GM11168 (cell line): ENCODE data around the gene ZNF488.
"Not testable (repeated sequence)": the region's sequence is repeated elsewhere in the genome, so short reads cannot be mapped to it uniquely, and the experiment has no call there.

Source experiments
- in situ Hi-C: fragments of 300-500 bp; cut with MboI; formaldehyde crosslinking; loops from one replicate; pipeline ENCODE4 v1.12.0; 2022; ENCODE audit warnings: low sequenced_read_pairs; ENCODE audit not compliant: unreplicated experiment

Gene ZNF488, protein sequence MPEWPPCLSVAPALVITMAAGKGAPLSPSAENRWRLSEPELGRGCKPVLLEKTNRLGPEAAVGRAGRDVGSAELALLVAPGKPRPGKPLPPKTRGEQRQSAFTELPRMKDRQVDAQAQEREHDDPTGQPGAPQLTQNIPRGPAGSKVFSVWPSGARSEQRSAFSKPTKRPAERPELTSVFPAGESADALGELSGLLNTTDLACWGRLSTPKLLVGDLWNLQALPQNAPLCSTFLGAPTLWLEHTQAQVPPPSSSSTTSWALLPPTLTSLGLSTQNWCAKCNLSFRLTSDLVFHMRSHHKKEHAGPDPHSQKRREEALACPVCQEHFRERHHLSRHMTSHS

DNA sequence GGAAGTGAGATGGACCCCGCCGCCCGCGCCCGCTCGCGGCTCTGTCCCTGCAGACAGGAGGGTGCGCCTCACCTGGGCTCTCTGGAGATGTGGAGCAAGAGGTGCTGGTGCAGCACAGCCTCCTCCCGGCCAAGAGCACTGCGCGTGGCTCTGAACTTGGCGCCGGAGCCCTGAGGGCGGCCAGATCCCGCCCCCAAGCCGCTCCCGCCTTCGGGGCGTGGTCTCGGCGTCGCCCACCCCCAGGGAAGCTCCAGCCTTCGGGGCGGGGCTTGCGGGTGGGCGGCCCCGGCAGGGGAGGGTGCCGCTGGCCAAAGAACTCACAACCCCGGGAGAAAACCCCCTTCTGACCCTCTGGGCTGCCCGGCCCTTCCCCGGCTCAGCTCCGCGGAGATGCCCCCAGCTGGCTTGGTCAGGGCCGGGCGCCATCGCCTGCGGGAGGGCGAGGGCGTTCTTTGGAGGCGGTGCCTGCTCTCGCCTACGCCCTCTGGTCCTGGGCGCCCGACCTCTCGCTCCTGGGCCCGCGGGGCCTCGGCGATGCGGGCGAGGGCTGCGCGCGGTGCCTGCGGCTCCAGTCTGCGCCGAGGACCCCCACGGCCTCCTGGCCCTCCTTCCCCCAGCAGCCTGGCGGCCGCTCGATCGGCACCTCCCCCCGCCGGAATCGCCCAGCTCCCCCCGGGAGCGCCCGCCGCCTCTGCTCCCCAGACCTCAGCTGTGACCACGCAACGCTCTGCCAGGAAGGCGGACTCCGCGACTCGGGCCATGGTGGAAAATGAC lies at the start of gene ZNF488:
TSS of gene ZNF488 (minus strand) at position 146 of the 774 bp plus-strand sequence. CDS start 15,464 bp downstream, outside the sequence.
- in situ Hi-C loops, result loop anchor here (5.0 kb wide), 2 partner anchors 1102 to 1277 kb away; no protein-coding TSS in a partner anchor

DNA sequence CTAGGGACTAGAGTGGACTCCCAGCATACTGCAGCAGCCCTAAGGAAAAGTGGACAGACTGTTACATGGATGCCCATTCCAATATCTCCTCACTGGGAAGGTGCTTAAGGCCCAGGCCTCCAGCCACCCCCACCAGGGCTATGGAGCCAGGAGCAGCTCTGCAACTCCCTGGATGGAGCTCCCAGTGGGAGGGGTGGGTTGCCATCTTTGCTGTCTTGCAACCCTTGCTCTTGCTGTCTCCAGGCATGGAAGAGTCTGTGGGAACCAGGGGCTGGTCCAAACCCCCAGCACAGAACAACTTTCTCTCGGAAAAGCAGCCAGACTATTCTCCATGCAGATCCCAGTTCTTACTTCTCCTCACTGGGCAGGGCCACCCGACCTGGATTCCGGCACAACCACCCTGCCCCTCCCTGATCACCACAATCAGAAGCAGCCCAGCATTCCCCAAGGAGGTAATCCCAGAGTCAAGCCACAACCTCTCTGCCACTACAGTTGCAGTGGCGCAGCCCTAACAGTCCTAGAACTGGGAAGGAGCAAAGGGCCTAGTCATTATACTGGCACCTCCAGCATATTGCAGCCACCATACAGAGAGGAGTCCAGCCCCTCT lies 41.8 kb upstream of the ZNF488 start:
- in situ Hi-C loops, result no loop called here

DNA sequence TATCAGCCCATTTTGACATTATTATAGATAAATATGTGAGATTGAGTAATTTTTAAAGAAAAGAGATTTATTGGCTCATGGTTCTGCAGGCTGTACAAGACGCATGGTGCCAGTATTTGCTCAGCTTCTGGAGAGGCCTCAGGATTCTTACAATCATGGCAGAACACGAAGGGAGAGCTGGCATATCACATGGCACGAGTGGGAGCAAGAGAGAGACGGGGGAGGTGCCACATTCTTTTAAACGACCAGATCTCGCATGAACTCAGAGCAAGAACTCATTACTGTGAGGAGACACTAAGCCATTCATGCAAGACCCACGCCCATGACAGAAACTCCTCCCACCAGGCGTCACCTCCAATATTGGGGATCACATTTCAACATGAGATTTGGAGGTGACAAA lies 40.1 kb upstream of the ZNF488 start:
- in situ Hi-C loops, result no loop called here

DNA sequence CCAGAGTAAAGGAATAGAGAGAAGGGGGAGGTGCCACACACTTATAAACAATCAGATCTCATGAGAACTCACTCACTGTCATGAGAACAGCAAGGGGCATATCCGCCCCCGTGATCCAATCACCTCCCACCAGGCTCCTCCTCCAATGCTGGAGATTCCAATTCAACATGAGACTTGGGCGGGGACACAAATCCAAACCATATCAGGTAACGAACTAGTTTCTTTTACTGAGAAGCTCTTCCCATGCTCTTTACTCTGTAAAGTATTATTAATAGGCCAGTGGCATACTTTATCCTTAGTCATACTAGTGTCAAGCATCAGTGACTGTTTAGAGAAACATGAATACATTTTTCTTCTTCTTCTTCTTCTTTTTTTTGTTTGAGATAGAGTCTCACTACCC lies 39.4 kb upstream of the ZNF488 start:
- in situ Hi-C loops, result no loop called here

DNA sequence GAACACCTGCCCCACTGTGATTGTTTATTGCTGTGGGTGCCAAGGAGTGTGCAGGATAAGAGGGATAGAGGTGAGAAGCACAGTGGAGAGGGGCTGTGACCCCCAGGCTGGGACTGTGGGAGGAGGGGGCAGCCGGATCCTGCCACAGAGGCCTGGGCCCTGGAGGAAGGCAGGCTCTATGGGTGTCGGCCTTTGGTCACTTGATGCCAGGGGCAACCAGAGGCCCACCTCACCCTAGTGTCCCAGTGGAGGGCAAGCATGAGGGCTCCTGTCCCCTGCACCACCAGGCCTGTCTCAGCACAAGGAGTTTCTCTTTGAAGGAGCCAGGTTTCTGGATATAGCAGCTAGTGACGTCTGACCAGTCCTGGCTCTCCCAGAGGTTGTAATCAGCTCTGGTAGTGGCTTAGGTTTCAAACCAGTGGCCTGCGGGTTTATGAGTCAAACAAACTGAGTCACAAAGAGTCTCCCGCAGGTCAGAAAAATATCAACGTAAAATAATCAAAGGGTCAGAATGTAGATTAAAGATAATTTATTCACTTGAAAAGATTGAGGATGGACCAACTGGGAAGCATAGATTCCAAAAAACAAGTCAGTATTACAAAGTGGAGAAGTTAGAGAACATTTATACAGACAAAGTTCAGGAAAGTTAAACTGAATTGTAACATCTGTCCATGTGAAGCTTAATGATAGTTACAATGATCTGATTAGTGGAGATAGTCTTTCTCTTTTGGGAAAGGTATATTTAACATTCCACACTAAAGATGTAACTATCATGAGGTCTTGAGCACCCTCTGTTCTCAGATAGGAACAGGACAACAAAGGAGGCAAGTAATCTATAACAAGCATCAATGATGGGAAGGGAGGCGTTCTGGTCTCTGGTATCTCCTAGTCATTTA lies 37.2 kb upstream of the ZNF488 start:
- in situ Hi-C loops, result no loop called here

DNA sequence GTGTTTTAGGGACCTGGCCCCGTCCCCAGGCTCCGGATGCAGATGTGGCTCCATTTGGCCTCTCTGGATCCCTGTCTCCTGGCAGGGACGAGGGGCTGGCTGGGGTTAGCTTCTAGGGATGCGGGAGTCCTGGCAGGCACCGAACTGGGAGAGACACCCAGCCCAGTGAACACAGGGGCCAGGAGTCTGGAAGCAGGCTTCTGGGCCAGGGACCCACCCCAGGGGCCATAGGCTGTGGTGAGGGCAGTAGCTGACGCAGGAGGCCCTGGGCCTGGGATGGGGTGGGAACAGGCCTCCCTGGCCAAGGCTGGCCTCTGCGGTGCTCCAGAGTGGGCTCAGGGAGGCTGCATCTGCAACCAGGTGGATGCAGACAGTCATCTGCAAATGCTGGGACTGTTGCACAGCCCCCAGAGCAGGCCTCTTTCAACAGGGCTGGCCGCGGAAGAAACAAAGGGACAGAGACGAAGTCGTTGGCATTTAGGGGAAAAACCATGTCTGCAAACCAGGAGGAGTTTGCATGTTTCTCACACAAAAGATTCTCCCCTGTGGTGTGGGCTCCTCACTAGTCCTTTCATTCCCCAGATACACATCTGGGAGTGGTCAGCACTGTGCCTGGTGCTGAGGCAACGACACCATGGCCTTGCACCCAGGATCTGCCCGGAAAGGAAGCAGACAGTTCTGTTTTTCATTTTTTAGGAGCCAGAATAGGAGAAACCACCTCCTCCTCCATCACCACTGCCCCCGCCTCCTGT lies 36.4 kb upstream of the ZNF488 start:
- in situ Hi-C loops, result no loop called here

DNA sequence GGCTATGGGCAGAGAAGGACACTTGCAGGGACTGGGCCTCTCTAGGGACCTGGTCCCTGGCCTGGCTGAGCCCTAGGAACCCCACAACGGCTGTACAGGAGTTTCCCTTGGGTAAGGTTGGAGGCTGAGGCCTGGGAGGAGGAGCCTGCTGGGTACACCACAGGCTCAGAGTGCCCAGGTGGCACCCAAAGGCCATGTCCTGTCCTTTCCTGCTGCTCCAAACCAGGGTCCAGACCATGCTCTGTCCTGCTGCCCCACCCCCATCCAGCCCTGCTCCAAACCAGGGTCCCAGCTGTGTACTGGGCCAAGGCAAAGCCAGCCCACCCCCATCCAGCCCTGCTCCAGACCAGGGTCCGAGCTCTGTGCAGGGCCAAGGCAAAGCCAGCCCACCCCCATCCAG lies 35.3 kb upstream of the ZNF488 start:
- in situ Hi-C loops, result no loop called here

DNA sequence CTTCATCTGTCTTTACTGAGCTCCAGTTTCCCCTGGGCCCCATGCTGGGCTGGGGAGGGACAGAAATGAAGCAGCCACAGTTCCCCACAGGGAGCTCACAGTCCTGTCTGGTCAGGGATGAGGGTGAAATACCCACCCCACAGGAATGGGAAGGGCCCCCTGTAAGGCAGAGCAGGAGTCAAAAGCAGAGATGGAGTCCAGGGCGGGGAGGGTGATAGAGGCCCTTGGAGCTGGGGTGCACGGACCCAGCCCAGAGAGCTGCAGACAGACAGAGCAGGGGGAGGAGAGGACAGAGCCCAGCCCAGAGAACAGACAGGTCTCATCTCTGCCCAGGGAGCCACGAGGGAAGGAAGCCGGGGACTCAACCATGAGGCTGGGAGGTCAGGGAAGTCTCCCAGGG lies 34.9 kb upstream of the ZNF488 start:
- in situ Hi-C loops, result no loop called here

DNA sequence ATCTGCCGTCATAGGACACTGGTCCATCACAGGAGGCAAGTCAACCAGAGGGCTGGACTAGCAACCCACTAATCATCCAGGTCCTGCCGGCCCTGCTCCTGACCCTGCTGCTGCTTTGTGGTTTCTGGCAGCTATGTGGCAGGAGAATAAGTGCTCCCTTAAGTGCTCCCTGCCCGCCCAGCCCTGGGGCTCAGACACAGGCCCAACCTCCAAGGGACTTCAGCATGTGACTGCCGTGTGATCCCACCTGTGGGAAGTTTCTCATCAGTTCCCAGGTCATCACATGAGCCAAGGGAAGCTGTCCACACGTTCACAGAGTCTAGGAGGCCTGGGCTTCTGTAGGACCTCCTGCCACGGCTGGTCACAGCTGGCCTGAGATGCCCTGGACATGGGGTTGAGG lies 34.2 kb upstream of the ZNF488 start:
- in situ Hi-C loops, result no loop called here

DNA sequence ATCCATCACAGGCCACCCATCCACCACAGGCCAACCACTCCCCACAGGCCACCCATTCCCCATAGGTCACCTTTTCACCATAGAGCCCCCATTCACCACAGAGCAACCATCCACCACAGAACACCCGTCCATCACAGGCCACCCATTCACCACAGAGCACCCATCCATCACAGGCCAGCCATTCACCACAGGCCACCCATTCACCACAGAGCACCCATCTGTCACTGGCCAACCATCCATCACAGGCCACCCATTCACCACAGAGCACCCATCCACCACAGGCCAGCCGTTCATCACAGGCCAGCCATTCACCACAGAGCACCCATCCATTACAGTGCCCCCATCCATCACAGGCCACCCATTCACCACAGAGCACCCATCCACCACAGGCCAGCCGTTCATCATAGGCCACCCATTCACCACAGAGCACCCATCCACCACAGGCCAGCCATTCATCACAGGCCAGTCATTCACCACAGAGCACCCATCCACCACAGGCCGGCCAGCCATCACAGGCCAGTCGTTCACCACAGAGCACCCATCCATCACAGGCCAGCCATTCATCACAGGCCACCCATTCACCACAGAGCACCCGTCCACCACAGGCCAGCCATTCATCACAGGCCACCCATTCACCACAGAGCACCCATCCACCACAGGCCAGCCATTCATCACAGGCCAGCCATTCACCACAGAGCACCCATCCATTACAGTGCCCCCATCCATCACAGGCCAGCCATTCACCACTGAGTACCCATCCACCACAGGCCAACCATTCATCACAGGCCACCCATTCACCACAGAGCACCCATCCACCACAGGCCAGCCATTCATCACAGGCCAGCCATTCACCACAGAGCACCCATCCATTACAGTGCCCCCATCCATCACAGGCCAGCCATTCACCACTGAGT lies 32.5 kb upstream of the ZNF488 start:
- in situ Hi-C loops, result not testable (repeated sequence)

DNA sequence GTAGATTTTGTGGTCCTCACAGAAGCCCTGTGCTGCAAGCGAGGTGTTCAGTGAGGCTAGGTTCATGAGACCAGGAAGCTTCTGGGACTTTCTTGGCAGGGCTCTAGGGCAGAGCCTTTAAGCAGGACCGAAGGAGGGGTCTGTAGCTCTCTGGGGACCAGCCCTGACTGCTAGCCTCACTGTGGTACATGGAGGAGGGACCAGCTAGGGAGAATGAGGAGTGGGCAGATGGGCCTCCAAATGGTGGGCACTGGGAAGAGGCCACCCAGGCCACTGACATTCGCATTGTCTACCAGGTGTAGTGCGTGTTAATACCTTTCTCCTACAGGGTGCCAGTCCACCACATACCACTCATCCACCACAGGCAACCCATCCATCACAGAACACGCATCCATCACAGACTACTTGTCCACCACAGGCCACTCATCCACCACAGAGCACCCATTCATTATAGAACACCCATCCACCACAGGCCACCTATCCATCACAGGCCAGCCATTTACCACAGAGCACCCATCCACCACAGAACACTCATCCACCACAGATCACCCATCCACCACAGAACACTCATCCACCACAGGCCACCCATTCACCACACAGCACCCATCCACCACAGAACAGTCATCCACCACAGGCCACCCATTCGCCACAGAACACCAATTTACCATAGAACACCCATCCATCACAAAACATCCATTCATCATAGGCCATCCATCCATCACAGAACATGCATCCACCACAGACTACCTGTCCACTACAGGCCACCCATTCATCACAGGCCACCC lies 31.6 kb upstream of the ZNF488 start:
- in situ Hi-C loops, result no loop called here

DNA sequence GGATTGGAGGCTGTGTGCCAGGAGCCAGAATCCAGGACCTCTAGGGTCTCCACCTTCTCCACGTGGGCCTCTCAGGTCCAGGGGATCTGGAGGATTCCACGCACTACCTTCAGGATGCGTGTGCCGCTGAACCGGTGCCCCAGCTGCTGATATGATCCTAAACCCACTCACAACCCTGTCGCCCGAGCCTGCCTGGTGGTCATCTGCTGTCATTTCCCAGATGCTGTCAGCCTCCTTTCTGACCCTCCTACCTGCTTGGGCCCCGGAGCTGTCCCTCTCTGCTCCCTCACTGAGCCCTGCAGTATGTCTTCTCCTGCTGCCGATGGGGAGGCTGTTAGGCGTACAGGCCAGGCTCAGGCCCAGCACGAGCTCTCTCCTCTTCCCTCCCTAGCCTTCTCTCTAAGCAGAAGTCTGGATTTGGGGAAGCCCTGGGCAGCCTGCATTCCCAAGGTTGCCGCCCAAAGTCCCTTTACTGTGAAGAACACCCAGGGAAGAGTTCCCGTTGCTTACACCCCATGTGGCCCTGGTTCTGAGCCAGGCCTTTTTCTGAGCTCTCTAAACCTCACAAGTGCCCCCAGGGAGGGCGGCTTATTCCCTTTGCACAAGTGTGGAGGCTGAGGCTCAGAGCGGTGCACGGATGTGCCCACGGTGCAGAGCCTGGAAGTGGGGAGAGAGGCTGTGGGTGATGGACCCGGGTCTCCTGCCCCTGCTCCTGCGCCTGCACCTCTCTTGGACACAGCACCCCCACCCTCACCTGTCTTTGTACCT lies 30.8 kb upstream of the ZNF488 start:
- in situ Hi-C loops, result no loop called here

DNA sequence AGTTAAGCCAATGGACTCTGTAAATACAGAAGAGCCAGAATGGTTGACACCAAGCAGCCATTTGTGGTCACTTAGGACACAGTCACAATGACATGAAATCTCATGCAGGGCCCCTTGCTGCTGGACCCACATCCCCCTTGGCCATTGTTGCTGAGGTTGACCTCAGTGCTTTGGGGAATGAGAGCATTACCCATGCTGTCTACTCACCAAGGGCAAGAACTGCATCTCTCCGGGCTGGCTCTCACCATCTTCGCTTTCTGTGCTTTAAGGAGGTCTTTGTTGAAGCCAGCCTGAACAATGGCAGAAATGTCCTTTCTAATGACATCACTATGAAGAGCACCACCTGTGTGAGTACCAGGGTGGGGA lies 30.1 kb upstream of the ZNF488 start:
- in situ Hi-C loops, result no loop called here

DNA sequence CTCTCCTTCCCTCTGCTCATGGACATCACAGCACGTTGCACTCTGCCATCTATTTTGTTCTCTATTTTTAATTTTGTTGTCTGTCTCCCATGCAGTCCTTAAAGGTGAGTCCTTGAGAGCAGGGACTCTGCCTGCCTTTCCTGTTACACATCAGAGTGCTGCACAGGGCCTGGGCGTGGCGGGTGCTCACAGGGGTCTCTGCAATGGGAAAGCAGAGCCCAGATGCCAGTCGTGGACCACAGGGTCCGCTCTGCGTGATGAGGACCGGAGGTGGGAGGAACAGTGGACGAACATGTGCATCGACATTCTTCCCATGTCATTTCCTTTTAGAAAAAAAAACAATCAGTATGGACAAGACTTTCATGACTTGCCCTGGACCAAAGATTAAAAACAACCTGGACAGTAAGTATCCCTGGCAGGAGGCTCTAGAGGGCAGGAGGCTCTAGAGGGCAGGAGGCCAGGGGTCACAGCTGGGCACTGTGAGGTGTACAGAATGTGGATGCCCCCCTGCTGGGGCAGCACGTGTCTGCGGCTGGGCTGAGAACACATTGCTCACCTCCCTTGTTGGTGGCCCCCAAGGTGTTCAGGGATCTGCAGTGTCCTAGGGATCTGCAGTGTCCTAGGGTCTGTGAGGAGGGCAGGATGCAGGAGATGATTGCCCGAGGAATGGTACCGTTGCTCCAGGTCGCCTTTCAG lies 29.6 kb upstream of the ZNF488 start:
- in situ Hi-C loops, result no loop called here

DNA sequence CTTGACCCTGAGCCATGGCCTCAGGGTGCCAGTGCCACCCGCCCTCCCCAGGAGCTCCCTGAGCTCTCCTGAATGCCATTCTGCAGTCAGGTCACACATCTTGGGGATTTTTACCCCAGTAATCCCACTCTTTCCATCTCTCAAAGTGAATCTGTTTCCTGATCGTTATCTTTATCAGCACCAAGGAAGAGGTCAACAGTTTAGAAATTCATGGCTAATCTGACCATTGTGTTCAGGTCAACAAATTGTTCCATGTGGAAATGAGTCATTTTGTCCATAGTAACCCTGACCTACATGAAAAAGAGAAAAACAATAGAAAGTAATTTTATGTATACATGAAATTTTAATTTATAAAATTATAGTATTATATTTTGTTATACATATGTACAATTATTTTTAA lies 28.8 kb upstream of the ZNF488 start:
- in situ Hi-C loops, result no loop called here

DNA sequence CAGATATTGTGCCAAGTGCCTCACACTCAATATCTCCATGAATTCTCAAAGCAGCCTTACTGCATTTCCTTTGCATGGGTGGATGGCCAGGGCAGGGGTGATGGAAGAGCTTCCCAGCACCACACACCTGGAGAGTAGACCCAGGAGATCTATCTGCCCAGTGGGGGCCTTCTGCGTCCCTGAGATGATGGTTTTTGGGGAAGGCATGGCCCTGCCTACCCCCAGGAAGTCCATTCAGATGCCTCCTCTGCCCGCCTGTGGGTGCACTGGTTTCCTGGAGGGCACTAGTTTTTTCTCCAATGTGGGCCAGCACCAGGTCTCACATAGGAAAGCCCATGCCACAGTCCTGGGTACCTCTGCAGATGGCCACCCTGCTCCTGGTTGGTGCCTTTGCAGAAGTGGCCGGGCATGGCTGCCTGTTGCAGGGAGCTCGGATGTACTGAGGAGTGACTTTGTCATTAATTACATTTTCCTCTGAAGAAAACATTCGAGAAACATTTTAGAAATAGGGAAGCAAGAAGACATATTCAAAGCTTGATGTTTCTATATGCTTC lies 28.2 kb upstream of the ZNF488 start:
- in situ Hi-C loops, result no loop called here
